Coronary artery (tissue), 2 donors: Measurements from ENCODE around the gene ANO6.
A peak's percentile ranks its signal among the peaks of the same experiment; 100 is the strongest.
"Not testable (repeated sequence)": the region's sequence is repeated elsewhere in the genome, so short reads cannot be mapped to it uniquely, and the experiment has no call there.

Source experiments
- DNase-seq: peaks from one replicate; pipeline ENCODE4 v3.0.0-alpha.2; 2017; ENCODE audit warnings: low spot score
- H3K27ac ChIP-seq, 2 donors: fragments of 200-600 bp; sonication (generic); one replicate each; pipeline ENCODE4 v1.5.1; 2016 to 2019
- H3K4me3 ChIP-seq: fragments of 200-600 bp; sonication (generic); 2 replicates; pipeline ENCODE4 v1.5.1; 2016; ENCODE audit warnings: mild to moderate bottlenecking, moderate library complexity
- TF ChIP-seq, protein P1 (sequence below): fragments of 200-600 bp; sonication (generic); IDR thresholded peaks from one replicate; pipeline ENCODE4 v1.5.1; 2019; ENCODE audit warnings: antibody characterized with exemption

The ANO6 gene, protein sequence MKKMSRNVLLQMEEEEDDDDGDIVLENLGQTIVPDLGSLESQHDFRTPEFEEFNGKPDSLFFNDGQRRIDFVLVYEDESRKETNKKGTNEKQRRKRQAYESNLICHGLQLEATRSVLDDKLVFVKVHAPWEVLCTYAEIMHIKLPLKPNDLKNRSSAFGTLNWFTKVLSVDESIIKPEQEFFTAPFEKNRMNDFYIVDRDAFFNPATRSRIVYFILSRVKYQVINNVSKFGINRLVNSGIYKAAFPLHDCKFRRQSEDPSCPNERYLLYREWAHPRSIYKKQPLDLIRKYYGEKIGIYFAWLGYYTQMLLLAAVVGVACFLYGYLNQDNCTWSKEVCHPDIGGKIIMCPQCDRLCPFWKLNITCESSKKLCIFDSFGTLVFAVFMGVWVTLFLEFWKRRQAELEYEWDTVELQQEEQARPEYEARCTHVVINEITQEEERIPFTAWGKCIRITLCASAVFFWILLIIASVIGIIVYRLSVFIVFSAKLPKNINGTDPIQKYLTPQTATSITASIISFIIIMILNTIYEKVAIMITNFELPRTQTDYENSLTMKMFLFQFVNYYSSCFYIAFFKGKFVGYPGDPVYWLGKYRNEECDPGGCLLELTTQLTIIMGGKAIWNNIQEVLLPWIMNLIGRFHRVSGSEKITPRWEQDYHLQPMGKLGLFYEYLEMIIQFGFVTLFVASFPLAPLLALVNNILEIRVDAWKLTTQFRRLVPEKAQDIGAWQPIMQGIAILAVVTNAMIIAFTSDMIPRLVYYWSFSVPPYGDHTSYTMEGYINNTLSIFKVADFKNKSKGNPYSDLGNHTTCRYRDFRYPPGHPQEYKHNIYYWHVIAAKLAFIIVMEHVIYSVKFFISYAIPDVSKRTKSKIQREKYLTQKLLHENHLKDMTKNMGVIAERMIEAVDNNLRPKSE

DNA sequence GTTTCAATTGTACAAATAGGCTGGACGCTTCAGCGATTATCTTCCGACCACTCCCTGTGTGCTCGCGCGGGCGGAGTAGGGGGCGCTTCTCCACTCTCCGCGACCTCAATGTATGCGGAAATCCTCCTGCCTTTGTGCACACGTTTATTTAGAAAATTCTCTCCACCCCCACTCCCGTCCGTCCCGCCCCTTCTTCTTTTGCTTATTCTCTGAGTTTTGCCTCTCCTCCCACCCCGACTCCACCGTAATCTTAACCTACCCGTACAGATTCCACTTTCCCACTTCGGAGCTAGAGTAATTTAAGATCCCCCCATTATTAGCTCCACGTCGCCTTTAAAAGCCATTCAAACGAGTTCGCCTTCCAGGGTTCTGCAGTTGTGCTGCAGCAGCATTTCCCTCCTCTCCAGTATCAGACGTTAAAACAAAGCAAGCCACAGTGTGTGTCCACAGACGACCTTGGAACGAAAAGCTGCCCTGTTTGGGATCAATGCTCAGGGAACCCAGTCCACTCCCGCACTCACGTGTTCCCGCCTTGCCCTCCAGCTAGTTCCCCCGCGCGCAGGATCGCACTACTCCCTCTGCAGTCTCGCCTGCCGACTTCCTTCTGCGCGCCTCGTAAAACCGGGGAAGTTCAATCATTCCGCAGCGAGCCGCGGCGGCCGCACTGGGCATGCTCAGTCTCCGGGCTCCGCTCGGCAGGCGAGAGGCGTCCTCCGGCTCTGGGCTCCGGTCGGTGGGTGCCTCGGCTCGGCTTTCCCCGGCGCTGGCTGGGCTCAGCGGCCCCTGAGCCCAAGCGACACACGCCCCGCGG is at the start of gene ANO6:
Gene ANO6, plus strand, starts transcription at position 677 of the 811 bp plus-strand sequence. CDS start 227 bp downstream, outside the sequence.
- peak; percentile 92 for DNase-seq
- TF ChIP-seq, protein P1, sequence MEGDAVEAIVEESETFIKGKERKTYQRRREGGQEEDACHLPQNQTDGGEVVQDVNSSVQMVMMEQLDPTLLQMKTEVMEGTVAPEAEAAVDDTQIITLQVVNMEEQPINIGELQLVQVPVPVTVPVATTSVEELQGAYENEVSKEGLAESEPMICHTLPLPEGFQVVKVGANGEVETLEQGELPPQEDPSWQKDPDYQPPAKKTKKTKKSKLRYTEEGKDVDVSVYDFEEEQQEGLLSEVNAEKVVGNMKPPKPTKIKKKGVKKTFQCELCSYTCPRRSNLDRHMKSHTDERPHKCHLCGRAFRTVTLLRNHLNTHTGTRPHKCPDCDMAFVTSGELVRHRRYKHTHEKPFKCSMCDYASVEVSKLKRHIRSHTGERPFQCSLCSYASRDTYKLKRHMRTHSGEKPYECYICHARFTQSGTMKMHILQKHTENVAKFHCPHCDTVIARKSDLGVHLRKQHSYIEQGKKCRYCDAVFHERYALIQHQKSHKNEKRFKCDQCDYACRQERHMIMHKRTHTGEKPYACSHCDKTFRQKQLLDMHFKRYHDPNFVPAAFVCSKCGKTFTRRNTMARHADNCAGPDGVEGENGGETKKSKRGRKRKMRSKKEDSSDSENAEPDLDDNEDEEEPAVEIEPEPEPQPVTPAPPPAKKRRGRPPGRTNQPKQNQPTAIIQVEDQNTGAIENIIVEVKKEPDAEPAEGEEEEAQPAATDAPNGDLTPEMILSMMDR, result no peak
- Histone ChIP-seq H3K4me3 (peak within 1 kb of the TSS; percentile 81), H3K27ac (peak within 1 kb of the TSS; percentile 86 to 87)

DNA sequence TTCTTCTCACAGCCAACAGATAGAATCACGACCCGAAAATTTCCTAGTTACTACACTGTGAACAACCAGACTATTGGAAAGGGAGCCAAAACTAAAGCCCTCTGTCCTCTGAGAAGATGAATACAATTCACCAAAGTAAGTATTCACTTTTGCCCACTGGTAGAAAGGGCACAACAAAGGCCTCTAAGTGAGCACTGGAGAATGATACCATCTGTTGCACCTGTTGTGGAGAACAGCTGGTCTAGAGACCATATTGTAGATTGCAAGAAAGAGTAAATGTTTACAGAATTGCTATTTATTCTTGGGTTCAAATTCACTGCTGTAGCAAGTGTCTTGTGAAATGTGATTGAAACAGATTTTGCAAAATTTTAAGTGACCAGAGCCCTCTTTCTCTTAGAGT is 46.9 kb upstream of the ANO6 start:
- H3K4me3 ChIP-seq, result no peak overlapping the region
- TF ChIP-seq, protein P1, result no peak
- DNase-seq, result no peak
- H3K27ac ChIP-seq, result no peak overlapping the region

DNA sequence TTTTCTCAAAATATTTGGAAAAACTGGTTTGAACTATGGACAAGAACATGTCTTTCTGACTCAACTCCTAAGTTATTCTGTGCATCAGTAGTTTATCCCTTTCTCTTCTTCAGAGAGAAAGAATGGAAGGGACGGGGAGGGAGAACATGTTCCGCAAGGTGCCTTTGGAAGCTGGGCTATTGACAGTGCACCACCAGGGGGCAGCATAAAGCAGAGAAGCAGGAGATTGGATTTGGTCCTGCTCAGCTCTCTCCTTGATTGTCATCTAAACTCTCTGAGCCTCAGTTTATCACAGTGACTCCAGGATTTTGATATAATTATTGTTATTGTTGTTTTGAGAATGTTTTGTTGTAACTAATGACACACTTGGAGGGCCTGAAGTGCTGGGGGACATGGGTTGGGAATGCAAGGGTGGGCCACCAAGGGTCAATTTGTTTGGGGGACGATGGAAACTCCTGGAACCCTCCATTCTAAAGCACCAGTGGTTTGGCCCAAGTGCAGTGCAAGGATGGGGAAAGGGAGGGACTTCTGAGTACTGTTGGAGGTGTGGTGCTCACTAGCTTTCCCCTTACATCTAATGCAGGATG is 45.3 kb upstream of the ANO6 start:
- TF ChIP-seq, protein P1, result peak; percentile 70
- Histone ChIP-seq H3K4me3 (no peak overlapping the region), H3K27ac (no peak overlapping the region)
- no peak for DNase-seq

DNA sequence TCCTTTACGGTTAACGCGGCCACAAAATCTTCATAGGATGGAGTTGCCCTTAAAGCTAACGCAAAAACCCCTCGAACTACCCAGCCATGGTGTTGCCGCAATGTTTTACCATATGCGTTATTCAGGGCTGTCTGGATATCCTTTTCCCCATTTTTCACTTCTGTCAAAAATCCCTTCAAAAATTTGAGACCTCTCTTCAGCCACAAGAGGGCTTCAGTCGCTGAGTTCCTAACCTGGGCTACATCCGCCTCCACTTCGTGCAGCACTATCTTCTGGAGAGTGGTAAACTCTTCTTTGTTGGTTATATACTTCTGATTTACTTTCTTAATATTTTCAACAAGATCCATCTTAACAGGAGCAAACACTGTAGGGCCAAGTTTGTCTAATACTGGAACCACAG is 42.6 kb upstream of the ANO6 start:
- not testable (repeated sequence) for DNase-seq, H3K4me3 ChIP-seq, H3K27ac ChIP-seq

DNA sequence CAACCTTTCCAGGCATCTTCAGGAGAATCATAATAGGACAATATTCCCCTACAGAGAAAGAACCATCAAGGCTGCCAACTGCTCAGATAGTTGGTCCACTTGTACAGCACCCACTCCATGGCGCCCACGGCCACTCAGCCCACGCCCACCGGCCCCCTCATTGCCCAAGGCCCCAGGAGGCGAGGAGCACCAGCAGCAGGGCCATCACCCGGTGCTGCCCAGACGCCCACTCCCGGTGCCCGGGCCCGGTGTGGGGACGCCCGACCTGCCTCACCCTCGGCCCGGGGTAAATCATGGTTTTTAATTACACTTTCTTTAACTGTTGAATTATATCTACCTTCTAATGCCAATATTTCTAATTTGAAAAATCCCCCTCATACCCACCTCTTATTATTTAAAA is 41.3 kb upstream of the ANO6 start:
- TF ChIP-seq, protein P1, result no peak
- DNase-seq, result no peak
- Histone ChIP-seq H3K27ac (no peak overlapping the region), H3K4me3 (no peak overlapping the region)

DNA sequence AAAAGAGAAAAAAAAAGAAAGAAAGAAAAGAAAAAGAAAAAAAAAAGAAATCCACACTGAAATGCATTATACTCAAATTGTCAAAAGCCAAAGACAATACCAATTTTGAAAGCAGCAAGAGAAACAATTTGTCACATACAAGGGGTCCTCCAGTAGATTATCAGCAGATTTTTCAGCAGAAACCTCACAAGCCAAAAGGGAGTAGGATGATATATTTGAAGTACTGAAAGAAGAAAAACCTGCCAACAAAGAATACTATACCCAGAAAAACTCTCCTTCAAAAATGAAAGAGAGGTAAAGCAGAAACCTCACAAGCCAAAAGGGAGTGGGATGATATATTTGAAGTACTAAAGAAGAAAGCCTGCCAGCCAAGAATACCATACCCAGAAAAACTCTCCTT is 37.1 kb upstream of the ANO6 start:
- DNase-seq, result no peak
- TF ChIP-seq, protein P1, result no peak

More for the DNA sequence above, 37.1 kb upstream of the ANO6 start:
- H3K4me3 ChIP-seq, result no peak overlapping the region
- no peak overlapping the region for H3K27ac ChIP-seq
